OCI-LY7 (cell line): Measurements from ENCODE around the gene RNF114. TPM values are rescaled to one million over a fixed set of nuclear protein-coding genes. Genes with fewer than 3 reads are reported as not detected.

Experiments used
- BruUV-seq: library from RNA; stranded (reverse); fragments of 400-500 nt; replicated peaks from 2 replicates; lab custom pipeline; 2021; lab: Mats Ljungman, UMichigan
- CTCF ChIA-PET: fragments of 300-600 bp; sonication (Branson Sonifier 250); formaldehyde crosslinking; loops from one replicate; lab custom pipeline; 2022; ENCODE audit warnings: antibody characterized with exemption; ENCODE audit not compliant: unreplicated experiment; lab: Charles Lee
- POLR2A ChIA-PET: fragments of 300-600 bp; sonication (Branson Sonifier 250); formaldehyde crosslinking; loops from one replicate; lab custom pipeline; 2022; ENCODE audit warnings: antibody characterized with exemption; lab: Charles Lee
- DNase-seq: peaks from one replicate; pipeline ENCODE4 v3.0.0-alpha.2; 2015; ENCODE audit warnings: low spot score
- H2AFZ ChIP-seq: fragments of 200-600 bp; sonication (generic), shearing (Covaris generic); 2 replicates; pipeline ENCODE4 v1.6.1; 2014; ENCODE audit warnings: mild to moderate bottlenecking, antibody characterized with exemption, low read length, moderate library complexity
- H3K27ac ChIP-seq: fragments of 200-600 bp; sonication (generic); 2 replicates; pipeline ENCODE4 v1.5.1; 2014; ENCODE audit warnings: mixed run types, low read depth, mild to moderate bottlenecking, moderate library complexity, low read length, inconsistent platforms; ENCODE audit not compliant: poor library complexity, severe bottlenecking
- H3K36me3 ChIP-seq: fragments of 200-600 bp; sonication (generic); 2 replicates; pipeline ENCODE4 v1.6.1; 2014; ENCODE audit warnings: mild to moderate bottlenecking, antibody characterized with exemption, low read length, moderate library complexity, mixed read lengths; ENCODE audit not compliant: insufficient read depth
- H3K4me1 ChIP-seq: fragments of 200-600 bp; sonication (generic); 2 replicates; pipeline ENCODE4 v1.5.1; 2014; ENCODE audit warnings: mild to moderate bottlenecking, low read length; ENCODE audit not compliant: insufficient read depth, poor library complexity, severe bottlenecking
- H3K4me2 ChIP-seq: fragments of 200-600 bp; sonication (generic); 2 replicates; pipeline ENCODE4 v1.6.1; 2014; ENCODE audit warnings: mild to moderate bottlenecking, low read length
- H3K4me3 ChIP-seq: fragments of 200-600 bp; sonication (generic); 2 replicates; pipeline ENCODE4 v1.5.1; 2014; ENCODE audit warnings: mild to moderate bottlenecking, low read depth, low read length; ENCODE audit not compliant: poor library complexity, severe bottlenecking
- H3K79me2 ChIP-seq: fragments of 200-600 bp; sonication (generic); 2 replicates; pipeline ENCODE4 v1.6.1; 2016; ENCODE audit warnings: low read depth, mild to moderate bottlenecking, low read length, moderate library complexity, mixed read lengths; ENCODE audit not compliant: insufficient read depth
- H3K9me2 ChIP-seq: fragments of 200-600 bp; sonication (generic); 2 replicates; pipeline ENCODE4 v1.6.1; 2016; ENCODE audit warnings: mild to moderate bottlenecking, low read length, mixed read lengths; ENCODE audit not compliant: insufficient read depth
- H3K9me3 ChIP-seq: fragments of 200-600 bp; sonication (generic); 2 replicates; pipeline ENCODE4 v1.6.1; 2014; ENCODE audit warnings: mild to moderate bottlenecking, mixed run types, low read length, mixed read lengths
- H4K20me1 ChIP-seq: fragments of 200-600 bp; sonication (generic); 2 replicates; pipeline ENCODE4 v1.6.1; 2014; ENCODE audit warnings: mild to moderate bottlenecking, antibody characterized with exemption, low read length, moderate library complexity, mixed read lengths; ENCODE audit not compliant: insufficient read depth
- EZH2phosphoT487 ChIP-seq: fragments of 200-600 bp; sonication (generic); IDR thresholded peaks from 2 replicates; pipeline ENCODE4 v1.6.1; 2018; ENCODE audit warnings: low read depth, borderline replicate concordance, mild to moderate bottlenecking, mixed run types, antibody characterized with exemption, low read length, moderate library complexity, mixed read lengths
- intact Hi-C: fragments of 100-400 bp; cut with micrococcal nuclease; formaldehyde crosslinking; loops from one replicate; pipeline ENCODE4 v1.10.0; 2022; ENCODE audit not compliant: unreplicated experiment
- total RNA-seq, 2 experiments: library from RNA; depleted of rRNA in 1 of 2; stranded (reverse); fragments of >200 nt in 1 of 2; shearing (Covaris generic) in 1 of 2; gene quantifications; 2 replicates each; pipeline ENCODE4 v1.2.3, GENCODE V29; 2014 to 2022
- TF ChIP-seq, protein P1 (sequence below): fragments of 200-600 bp; sonication (generic); conservative IDR thresholded peaks from 2 replicates; pipeline ENCODE4 v1.5.1; 2014; ENCODE audit warnings: mild to moderate bottlenecking, antibody characterized with exemption, low read length, moderate library complexity, mixed read lengths

Gene RNF114
- total RNA-seq, 2 experiments from 2014 or later: 48.4 to 62.4 TPM

DNA sequence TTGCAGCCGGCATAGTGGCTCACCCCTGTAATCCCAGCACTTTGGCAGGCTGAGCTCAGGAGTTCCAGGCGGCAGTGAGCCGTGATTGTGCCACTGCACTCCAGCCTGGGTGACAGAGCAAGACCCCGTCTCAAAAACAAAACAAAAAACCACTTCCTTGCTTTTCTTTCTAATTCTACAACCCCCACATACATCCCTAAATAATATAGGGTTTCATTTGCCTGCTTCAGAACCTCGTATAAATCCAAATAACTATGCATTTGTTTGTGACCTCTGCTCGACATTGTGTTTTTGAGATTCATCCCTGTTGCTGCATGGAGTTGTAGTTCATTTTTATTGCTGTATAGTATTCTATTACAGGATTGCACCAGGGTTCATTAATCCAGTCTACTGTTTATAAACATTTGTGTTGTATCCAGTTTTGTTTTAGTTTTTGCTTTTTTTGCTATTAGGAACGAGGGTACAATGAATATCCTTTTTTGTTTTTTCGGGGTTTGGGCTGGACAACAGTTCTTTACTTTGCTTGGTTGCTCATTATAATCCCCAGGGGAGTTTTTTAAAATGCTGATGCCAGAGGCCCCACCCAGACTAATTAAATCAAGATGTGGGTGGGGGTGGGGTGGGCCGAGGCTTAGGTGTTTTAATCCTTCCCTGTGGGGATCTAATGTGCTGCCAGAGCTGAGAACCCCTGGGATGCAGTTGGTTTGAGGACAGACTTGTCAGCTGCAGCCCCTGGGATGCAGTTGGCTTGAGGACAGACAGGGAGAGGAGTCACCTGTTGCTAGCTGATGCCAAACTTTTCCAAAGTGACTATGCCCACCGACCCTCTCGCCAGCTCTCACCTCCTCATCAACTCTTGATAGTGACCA, 44.2 kb downstream of the RNF114 start:
- ChIA-PET CTCF (interaction anchor here (1.1 to 2.9 kb wide), 3 partner anchors 32 to 97 kb away, joined by 3 to 23 read pairs (median 3); no protein-coding TSS in a partner anchor), POLR2A (interaction anchor here (1.9 kb wide), 1 partner anchor 61 kb away, joined by 7 read pairs; no protein-coding TSS in a partner anchor)
- Histone ChIP-seq H3K27ac (no peak overlapping the region), H2AFZ (peak overlapping the region; percentile 23; the same call in 1 of the 2 replicates), H3K4me1 (peaks cover 44% of the 10 kb centered on the region), H3K4me2 (peak overlapping the region; percentile 21; the same call in 1 of the 2 replicates), H3K4me3 (no peak overlapping the region), H3K9me3 (no peaks in the 10 kb centered on the region), H3K9me2 (no peaks in the 10 kb centered on the region), H4K20me1 (no peaks in the 10 kb centered on the region), H3K36me3 (no peaks in the 10 kb centered on the region), H3K79me2 (no peaks in the 10 kb centered on the region)
- no TSS peak for BruUV-seq
- no peak for DNase-seq
- no peak for TF ChIP-seq EZH2phosphoT487
- TF ChIP-seq, protein P1, sequence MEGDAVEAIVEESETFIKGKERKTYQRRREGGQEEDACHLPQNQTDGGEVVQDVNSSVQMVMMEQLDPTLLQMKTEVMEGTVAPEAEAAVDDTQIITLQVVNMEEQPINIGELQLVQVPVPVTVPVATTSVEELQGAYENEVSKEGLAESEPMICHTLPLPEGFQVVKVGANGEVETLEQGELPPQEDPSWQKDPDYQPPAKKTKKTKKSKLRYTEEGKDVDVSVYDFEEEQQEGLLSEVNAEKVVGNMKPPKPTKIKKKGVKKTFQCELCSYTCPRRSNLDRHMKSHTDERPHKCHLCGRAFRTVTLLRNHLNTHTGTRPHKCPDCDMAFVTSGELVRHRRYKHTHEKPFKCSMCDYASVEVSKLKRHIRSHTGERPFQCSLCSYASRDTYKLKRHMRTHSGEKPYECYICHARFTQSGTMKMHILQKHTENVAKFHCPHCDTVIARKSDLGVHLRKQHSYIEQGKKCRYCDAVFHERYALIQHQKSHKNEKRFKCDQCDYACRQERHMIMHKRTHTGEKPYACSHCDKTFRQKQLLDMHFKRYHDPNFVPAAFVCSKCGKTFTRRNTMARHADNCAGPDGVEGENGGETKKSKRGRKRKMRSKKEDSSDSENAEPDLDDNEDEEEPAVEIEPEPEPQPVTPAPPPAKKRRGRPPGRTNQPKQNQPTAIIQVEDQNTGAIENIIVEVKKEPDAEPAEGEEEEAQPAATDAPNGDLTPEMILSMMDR: no peak
- intact Hi-C loops: no loop called here

DNA sequence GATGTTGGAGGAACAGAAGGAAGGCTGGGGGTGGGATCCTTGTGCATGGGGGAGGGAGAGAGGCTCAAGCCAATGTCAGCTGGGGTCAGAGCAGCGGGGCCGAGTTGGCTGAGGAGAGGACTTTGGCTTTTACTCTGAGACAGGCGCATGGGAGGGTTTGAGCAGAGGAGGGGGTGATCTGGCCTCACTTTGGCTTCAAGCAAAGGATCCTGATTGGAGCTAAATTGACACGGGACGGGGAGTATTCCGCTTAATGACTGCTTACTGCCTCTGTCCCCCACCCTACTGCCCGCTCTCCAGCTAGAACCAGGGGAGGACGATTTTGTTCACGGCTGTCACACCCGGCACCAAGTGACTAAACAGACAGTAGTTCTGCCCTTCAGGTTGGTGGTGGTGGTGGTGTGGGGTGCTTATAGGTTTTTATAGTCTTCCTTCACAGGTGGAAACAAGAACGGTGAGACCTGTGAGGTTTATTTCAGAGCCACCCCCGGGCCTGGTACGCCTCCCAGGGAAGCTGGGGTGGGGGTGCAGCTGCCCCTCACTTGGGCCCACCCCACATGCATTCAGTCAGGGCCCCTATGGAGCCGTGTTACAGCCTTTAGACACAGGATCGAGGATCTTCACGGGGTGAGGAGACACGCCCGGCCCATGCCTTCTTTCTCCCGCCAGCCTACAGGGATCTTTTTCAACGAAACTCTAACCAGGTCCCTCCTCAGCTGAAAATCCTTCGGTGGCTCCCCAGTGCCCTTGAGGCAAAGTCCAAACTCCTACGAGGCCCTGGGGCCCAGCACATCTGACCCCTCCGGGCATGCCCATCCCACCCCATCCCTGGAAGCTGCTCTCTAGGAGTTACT, 45.2 kb downstream of the RNF114 start:
- Histone ChIP-seq H3K9me3 (no peaks in the 10 kb centered on the region), H3K36me3 (no peaks in the 10 kb centered on the region), H3K27ac (no peak overlapping the region), H3K9me2 (no peaks in the 10 kb centered on the region), H3K4me2 (peak overlapping the region; percentile 94), H3K4me3 (peak overlapping the region; percentile 64), H2AFZ (peak overlapping the region; percentile 96; the same call in 1 of the 2 replicates), H3K4me1 (peaks cover 44% of the 10 kb centered on the region), H4K20me1 (no peaks in the 10 kb centered on the region), H3K79me2 (no peaks in the 10 kb centered on the region)
- ChIA-PET POLR2A (interaction anchor here (0.6 to 1.9 kb wide), 5 partner anchors 19 to 199 kb away, joined by 3 to 7 read pairs (median 4); no protein-coding TSS in a partner anchor), CTCF (interaction anchor here (0.5 to 2.9 kb wide), 6 partner anchors 18 to 187 kb away, joined by 3 to 23 read pairs (median 4); no protein-coding TSS in a partner anchor)
- intact Hi-C loops: loop anchor here (2.0 kb wide), 1 partner anchor 31 kb away; no protein-coding TSS in a partner anchor
- no TSS peak for BruUV-seq
- no peak for DNase-seq
- TF ChIP-seq, protein P1: no peak
- no peak for TF ChIP-seq EZH2phosphoT487
